ENCODE measurements around the gene MMP14.
"Not testable (repeated sequence)": the region's sequence is repeated elsewhere in the genome, so short reads cannot be mapped to it uniquely, and the experiment has no call there.

Gene MMP14

DNA sequence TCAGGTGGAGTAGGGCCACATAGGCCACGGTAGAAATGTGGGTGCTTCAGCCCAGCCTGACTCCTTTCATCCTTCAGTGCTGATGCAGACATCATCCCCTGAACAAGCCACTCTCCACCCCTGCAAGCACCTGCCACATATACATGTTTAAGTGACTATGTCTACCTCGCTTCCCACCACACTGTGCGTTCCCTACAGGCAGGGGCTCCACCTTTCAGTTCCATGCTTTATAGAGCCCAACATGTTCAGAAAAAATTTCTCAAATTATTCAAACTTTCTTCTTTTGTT, 32.8 kb upstream of the MMP14 start:
- H3K4me3 ChIP-seq (ENCODE audit: low read depth, low read length) = peak overlapping the region; percentile 2
- TF ChIP-seq, protein P1, sequence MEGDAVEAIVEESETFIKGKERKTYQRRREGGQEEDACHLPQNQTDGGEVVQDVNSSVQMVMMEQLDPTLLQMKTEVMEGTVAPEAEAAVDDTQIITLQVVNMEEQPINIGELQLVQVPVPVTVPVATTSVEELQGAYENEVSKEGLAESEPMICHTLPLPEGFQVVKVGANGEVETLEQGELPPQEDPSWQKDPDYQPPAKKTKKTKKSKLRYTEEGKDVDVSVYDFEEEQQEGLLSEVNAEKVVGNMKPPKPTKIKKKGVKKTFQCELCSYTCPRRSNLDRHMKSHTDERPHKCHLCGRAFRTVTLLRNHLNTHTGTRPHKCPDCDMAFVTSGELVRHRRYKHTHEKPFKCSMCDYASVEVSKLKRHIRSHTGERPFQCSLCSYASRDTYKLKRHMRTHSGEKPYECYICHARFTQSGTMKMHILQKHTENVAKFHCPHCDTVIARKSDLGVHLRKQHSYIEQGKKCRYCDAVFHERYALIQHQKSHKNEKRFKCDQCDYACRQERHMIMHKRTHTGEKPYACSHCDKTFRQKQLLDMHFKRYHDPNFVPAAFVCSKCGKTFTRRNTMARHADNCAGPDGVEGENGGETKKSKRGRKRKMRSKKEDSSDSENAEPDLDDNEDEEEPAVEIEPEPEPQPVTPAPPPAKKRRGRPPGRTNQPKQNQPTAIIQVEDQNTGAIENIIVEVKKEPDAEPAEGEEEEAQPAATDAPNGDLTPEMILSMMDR (IDR thresholded peaks at IDR 0.05; ENCODE audit: insufficient read depth, low read depth, low read length, missing control alignments) = no peak
- DNase-seq (ENCODE audit: low read depth) = peak; percentile 50

DNA sequence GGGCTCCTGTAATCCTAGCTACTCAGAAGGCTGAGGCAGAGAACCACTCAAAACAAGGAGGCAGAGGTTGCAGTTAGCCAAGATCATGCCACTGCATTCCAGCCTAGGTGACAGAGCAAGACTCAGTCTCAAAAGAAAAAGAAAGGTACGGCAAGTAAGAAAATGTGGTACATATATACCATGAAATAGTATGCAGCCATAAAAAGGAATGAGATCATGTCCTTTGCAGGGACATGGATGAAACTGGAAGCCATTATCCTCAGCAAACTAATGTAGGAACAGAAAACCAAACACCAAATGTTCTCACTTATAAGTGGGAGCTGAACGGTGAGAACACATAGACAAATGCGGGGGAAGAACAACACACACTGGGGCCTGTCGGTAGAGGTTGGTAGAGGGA, 31.1 kb upstream of the MMP14 start:
- not testable (repeated sequence) for DNase-seq (ENCODE audit: low read depth); H3K4me3 ChIP-seq (ENCODE audit: low read depth, low read length)

DNA sequence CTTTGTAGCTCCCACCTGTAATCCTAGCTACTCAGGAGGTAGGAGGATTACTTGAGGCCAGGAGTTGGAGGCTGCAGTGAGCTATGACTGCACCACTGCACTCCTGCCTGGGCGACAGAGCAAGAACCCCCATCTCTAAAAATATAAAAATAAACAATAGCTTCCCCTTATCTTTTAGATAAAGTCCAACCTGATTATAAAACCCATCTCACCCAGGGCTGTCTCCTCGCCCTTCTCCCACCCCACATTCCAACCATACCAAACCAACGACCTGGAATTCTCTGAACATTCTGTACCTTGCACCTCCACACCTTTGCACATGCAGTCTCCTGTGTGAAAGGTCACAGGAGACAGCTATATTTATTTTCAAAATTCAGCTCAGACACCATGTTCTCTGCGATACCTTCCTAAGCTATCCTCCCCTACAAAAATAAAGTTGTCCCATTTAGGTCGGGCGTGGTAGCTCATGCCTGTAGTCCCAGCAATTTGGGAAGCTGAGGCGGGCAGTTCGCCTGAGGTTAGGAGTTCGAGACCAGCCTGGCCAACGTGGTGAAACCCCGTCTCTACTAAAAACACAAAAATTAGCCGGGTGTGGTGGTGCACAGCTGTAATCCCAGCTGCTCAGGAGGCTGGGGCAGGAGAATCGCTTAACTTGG, 28.8 kb upstream of the MMP14 start:
- TF ChIP-seq, protein P1 (IDR thresholded peaks at IDR 0.05; ENCODE audit: insufficient read depth, low read depth, low read length, missing control alignments) = no peak
- H3K4me3 ChIP-seq (ENCODE audit: low read depth, low read length) = no peak overlapping the region
- no peak for DNase-seq (ENCODE audit: low read depth)

DNA sequence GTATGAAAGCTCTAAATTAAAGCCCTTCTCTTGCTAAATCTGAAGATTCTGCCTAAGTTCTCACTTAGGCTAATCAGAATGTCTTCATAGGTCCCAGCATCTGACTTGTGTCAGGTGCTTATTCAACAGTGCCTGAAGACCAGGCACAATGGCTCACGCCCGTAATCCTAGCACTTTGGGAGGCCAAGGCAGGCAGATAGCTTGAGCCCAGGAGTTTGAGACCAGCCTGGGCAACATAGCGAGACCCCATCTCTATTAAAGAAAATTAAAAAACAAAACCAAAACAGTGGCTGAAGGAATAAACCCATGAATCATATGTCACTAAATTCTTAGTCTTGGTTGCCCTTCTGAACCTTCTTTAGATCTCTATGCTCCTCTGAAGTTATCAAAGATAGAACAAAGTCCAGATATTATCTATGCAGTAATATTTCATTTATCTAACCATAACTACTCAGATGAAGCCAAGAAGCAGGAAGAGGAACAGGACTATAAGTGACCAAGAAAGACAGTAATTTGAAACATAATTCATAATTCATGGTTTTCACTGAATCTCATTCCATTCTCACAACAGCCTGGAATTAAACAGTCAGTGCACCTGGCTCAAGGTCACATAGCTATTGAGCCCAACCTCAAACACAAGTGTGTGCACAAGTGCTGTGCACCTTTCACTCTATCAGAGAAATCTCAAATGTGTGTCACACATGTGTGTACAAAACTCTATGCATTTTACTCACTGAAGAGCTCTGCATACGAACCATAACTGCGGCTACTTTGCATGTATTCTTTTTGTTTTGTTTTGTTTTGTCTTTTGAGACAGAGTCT, 27.8 kb upstream of the MMP14 start:
- TF ChIP-seq, protein P1 (IDR thresholded peaks at IDR 0.05; ENCODE audit: insufficient read depth, low read depth, low read length, missing control alignments) = no peak
- no peak for DNase-seq (ENCODE audit: low read depth)
- H3K4me3 ChIP-seq (ENCODE audit: low read depth, low read length) = no peak overlapping the region

DNA sequence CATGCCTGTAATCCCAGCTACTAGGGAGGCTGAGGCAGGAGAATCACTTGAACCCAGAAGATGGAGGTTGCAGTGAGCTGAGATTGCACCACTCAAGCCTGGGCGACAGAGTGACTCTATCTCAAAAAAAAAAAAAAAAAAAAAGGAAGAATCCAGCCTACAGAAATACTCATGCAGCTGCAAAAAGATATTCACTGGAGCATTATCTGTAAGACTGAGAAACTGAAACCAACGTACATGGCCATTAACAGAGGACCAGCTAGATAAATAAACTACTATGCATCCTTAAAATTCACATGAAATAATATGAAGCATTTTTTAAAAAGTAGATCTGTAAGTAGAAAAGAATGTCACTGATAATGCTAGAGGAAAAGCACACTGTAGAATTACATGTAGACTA, 24.7 kb upstream of the MMP14 start:
- peak overlapping the region; percentile 20 for H3K4me3 ChIP-seq (ENCODE audit: low read depth, low read length)
- TF ChIP-seq, protein P1 (IDR thresholded peaks at IDR 0.05; ENCODE audit: insufficient read depth, low read depth, low read length, missing control alignments) = no peak
- DNase-seq (ENCODE audit: low read depth) = peak; percentile 44

DNA sequence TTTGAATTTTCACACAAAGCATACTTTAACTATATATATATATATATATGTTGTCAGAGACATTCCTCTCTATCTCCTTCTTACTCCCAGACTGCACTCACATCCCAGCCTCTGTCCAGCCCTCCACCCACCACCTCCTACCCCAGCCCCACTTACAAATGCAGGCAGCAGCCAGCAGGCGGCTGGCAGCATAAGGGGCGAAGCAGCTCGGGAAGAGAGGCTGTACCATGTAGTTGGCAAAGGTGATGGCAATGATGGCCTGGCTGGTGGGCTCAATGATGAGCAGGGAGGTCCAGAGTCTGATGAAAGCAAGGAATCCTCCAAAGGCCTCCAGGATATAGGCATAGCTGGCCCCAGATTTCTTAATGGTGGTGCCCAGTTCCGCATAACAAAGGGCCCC, 23.6 kb upstream of the MMP14 start:
- no peak overlapping the region for H3K4me3 ChIP-seq (ENCODE audit: low read depth, low read length)
- no peak for DNase-seq (ENCODE audit: low read depth)
- TF ChIP-seq, protein P1 (IDR thresholded peaks at IDR 0.05; ENCODE audit: insufficient read depth, low read depth, low read length, missing control alignments) = no peak

DNA sequence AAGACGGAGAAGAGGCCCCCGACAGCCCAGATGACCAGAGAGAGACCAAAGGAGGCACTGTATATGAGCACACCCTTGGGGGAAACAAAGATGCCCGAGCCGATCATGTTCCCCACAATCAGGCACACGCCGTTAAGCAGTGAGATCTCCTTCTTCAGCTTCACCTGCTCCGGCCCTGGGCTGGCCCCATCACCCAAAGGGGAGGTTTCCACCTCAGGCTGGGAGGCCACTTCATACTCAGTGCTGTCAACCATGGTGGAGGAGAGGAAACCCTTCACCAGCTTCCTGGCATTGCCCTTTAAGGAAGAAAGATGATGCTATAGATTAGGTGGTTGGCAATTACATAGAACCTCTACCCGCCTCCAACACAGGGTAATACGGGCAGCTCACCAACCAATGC, 23.2 kb upstream of the MMP14 start:
- TF ChIP-seq, protein P1 (IDR thresholded peaks at IDR 0.05; ENCODE audit: insufficient read depth, low read depth, low read length, missing control alignments) = no peak
- H3K4me3 ChIP-seq (ENCODE audit: low read depth, low read length) = no peak overlapping the region
- DNase-seq (ENCODE audit: low read depth) = no peak
